Omental fat pad (tissue), 4 donors: ENCODE results near the gene KCNIP3. TPM values are rescaled to one million over a fixed set of nuclear protein-coding genes. Genes with fewer than 3 reads are reported as not detected.

ENCODE experiments used
- ATAC-seq: fragments of 150-250 bp; one replicate; pipeline ENCODE4 v1.9.1; 2016; ENCODE audit warnings: mild to moderate bottlenecking, moderate library complexity; ENCODE audit not compliant: low FRiP score
- DNase-seq: peaks from one replicate; pipeline ENCODE4 v3.0.0-alpha.2; 2019; ENCODE audit warnings: low spot score
- total RNA-seq, 4 donors: library from RNA; depleted of rRNA; stranded (reverse); fragments of >200 nt; gene quantifications; one replicate each; pipeline ENCODE4 v1.1.0, GENCODE V29; 2016
- TF ChIP-seq, protein P1 (sequence below), 3 donors: fragments of 450-650 bp; IDR thresholded peaks; one replicate each; pipeline ENCODE4 v1.5.1; 2016 to 2017; ENCODE audit warnings: antibody characterized with exemption in 3 of 3, mild to moderate bottlenecking in 3 of 3, moderate library complexity in 2 of 3

Gene KCNIP3
- total RNA-seq, 4 donors from 2014 or later = 5.5 to 37.4 (median 7.1) TPM

DNA sequence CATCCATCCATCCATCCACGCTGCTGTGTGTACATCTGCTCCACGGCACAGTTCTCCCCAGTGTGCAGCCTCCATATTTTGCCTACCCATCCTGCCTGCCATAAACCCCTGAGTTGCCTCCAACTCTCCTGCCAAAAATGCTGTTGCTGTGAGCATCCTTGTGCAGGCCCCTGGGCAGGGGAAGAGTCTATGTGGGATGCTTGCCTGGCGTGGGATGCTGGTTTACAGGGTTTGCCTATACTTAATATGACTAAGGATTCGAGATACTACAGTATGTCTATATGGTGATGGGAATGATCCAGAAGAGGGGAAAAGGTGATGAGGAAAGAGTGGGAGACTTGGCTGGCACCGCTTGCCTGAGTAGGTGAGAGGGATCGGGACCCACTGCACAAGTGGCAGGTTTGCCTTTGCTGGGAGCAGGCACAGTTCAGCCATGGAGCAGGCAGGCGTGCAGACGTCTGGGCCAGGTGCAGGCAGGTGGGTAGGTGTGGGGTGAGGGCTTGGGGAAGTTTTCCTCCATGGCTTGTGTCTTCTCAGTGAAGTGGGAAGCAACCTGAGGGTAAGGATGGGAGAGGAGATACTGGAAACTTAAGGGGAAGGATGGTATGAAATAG lies 75.2 kb downstream of the KCNIP3 start:
- ATAC-seq (no peak), DNase-seq (no peak)
- TF ChIP-seq, protein P1, sequence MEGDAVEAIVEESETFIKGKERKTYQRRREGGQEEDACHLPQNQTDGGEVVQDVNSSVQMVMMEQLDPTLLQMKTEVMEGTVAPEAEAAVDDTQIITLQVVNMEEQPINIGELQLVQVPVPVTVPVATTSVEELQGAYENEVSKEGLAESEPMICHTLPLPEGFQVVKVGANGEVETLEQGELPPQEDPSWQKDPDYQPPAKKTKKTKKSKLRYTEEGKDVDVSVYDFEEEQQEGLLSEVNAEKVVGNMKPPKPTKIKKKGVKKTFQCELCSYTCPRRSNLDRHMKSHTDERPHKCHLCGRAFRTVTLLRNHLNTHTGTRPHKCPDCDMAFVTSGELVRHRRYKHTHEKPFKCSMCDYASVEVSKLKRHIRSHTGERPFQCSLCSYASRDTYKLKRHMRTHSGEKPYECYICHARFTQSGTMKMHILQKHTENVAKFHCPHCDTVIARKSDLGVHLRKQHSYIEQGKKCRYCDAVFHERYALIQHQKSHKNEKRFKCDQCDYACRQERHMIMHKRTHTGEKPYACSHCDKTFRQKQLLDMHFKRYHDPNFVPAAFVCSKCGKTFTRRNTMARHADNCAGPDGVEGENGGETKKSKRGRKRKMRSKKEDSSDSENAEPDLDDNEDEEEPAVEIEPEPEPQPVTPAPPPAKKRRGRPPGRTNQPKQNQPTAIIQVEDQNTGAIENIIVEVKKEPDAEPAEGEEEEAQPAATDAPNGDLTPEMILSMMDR (IDR thresholded peaks at IDR 0.05) = no peak

DNA sequence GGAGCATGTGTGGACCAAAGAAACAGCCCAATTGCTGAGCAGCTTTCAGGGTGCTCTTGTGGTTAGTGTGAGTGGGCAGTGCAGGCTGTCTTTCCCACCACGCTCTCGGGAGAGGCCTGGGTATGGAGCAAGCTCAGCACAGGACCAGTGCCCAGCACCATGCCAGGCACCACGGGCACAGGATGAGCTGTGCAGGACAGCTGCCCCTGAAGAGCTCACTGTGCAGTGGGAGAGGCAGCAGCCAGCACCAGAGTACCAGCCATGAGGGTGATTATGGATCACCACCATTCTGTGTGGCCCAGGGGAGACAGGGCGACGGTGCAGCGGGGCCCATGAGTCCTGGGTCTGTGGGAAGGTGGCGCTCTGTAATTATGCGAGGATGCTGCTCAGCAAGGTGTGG lies 75.7 kb downstream of the KCNIP3 start:
- TF ChIP-seq, protein P1 (IDR thresholded peaks at IDR 0.05) = no peak
- DNase-seq (no peak), ATAC-seq (no peak)

DNA sequence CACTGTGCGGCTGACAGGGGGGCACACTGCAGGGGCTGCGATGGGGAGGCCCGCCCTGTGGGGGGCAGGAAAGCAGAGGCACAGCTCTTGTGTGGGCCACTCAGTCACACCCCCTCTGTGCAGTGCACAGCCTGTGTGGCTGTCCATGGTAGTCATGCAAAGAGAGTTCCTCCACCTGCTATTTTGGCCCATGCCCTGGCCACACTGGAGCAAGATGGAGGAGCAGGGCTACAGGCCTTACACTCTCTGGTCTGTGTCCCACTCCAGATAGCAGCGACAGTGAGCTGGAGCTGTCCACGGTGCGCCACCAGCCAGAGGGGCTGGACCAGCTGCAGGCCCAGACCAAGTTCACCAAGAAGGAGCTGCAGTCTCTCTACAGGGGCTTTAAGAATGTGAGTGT lies 76.9 kb downstream of the KCNIP3 start:
- ATAC-seq (no peak), DNase-seq (no peak)
- TF ChIP-seq, protein P1 (IDR thresholded peaks at IDR 0.05) = no peak

DNA sequence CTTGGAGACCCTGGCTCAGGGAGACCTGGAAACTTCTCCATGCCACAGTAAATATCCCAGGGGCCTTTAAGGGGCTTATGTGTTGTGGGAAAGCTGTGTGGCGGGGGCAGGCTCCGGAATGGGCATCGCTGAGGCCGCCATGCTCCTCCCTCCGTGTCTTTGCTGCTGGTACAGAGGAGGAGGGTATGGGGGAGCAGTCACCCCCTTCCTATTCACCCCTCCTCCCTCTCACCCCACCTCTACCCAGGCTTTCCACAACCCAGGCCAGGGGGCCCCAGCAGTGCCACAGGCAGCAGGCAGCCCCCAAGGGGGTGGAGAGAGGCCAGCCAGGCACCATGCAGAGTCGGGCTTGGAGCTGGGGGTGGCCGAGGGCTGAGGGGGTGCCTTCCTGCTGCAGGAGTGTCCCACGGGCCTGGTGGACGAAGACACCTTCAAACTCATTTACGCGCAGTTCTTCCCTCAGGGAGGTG lies 77.3 kb downstream of the KCNIP3 start:
- TF ChIP-seq, protein P1 (IDR thresholded peaks at IDR 0.05) = no peak
- ATAC-seq (no peak), DNase-seq (no peak)

DNA sequence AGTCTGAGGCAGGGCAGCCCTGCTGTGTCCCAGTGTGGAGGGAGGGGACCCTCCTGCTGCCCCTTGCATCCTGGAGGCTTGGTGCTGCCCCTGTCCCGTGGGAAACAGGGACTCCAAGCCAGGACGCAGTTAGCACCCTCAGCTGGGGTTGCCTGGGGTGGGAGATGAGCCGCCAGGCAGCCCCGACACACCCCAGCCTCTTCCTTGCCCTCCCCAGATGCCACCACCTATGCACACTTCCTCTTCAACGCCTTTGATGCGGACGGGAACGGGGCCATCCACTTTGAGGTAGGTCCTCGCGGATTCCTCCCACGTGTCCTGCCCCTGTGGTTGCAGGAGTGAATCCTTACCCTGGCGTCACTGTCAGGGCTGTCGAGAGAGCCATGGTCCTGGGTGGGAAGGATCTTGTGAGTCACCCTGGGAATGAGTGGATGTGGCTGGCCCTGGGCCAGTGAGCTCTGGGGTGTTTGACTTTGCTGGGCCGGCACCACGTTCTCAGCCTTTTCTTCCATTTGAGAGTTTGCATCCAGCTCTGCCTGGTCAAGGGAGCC lies 77.8 kb downstream of the KCNIP3 start:
- no peak for DNase-seq
- no peak for ATAC-seq
- TF ChIP-seq, protein P1 (IDR thresholded peaks at IDR 0.05) = no peak

DNA sequence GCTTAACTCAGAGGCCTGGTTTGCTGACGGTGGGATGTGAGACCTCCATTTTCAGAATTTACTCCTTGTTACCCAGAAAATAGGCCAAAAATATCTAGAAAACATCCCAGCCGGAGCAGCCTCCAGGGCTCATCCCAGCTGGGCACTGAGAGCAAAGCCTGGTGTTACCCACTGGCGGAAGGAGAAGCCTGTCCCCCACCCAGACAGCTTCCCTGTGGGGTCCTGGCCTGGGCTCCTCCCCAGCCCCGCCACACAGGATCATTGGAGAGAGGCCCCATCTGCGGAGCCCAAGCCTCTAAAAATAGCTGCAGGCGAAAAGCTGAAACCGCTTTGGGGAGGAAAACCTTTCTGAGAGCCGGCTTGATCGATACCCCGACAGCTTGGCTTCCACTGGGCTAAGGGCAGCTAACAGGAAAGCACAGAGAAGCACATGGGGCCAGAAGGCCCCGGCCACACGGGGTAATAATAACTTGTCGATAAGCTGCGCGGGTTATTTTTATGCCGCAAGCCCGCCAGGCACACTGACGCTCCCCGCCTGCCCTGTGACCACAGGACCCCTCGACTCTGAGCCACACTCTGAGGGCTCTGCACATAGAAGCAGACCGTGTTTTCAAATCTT lies 78.5 kb downstream of the KCNIP3 start:
- DNase-seq = no peak
- no peak for ATAC-seq
- TF ChIP-seq, protein P1 (IDR thresholded peaks at IDR 0.05) = no peak
